ENCODE measurements around the gene SLC35E4.
"Not testable (repeated sequence)": the region's sequence is repeated elsewhere in the genome, so short reads cannot be mapped to it uniquely, and the experiment has no call there.

The SLC35E4 gene

GRCh38 chr22:30667107-30667493 is 31.5 kb downstream of the SLC35E4 start:
- no peak for DNase-seq (ENCODE audit: extremely low read depth, low read depth)
- TF ChIP-seq CTCF (IDR thresholded peaks at IDR 0.05; ENCODE audit: low read depth, low read length), result no peak

GRCh38 chr22:30667494-30668385 is 32.2 kb downstream of the SLC35E4 start, which contains the start of gene DUSP18:
Gene DUSP18 (minus strand): TSS chr22:30667875. CDS start chr22:30664003, 3,872 bp downstream.
- peak; percentile 74 for DNase-seq (ENCODE audit: extremely low read depth, low read depth)
- peak; percentile 30 for TF ChIP-seq CTCF (IDR thresholded peaks at IDR 0.05; ENCODE audit: low read depth, low read length)

- no peak for TF ChIP-seq CTCF (IDR thresholded peaks at IDR 0.05; ENCODE audit: low read depth, low read length)
- no peak for DNase-seq (ENCODE audit: extremely low read depth, low read depth)
Observed at GRCh38 chr22:30668386-30668710, 32.8 kb downstream of the SLC35E4 start.

- no peak for TF ChIP-seq CTCF (IDR thresholded peaks at IDR 0.05; ENCODE audit: low read depth, low read length)
- no peak for DNase-seq (ENCODE audit: extremely low read depth, low read depth)
Observed at GRCh38 chr22:30671071-30671470, 35.5 kb downstream of the SLC35E4 start.

- no peak for DNase-seq (ENCODE audit: extremely low read depth, low read depth)
- no peak for TF ChIP-seq CTCF (IDR thresholded peaks at IDR 0.05; ENCODE audit: low read depth, low read length)
Observed at GRCh38 chr22:30673136-30673535, 37.6 kb downstream of the SLC35E4 start.

- TF ChIP-seq CTCF (IDR thresholded peaks at IDR 0.05; ENCODE audit: low read depth, low read length), result no peak
- no peak for DNase-seq (ENCODE audit: extremely low read depth, low read depth)
Observed at GRCh38 chr22:30674482-30674881, 38.9 kb downstream of the SLC35E4 start.

GRCh38 chr22:30675436-30675835 is 39.9 kb downstream of the SLC35E4 start:
- no peak for TF ChIP-seq CTCF (IDR thresholded peaks at IDR 0.05; ENCODE audit: low read depth, low read length)
- DNase-seq (ENCODE audit: extremely low read depth, low read depth), result no peak

- not testable (repeated sequence) for DNase-seq (ENCODE audit: extremely low read depth, low read depth)
Observed at GRCh38 chr22:30676565-30676964, 41.0 kb downstream of the SLC35E4 start.

GRCh38 chr22:30679895-30680690 is 44.5 kb downstream of the SLC35E4 start:
- DNase-seq (ENCODE audit: extremely low read depth, low read depth), result not testable (repeated sequence)
